IgD-negative memory B cell (primary cell): ENCODE measurements around the gene CNIH3. TPM values are rescaled to one million over a fixed set of nuclear protein-coding genes. Genes with fewer than 3 reads are reported as not detected.

Experiments
- H3K27ac Mint-ChIP-seq, 3 donors: one replicate each; pipeline ENCODE4 v1.8.0; 2020 to 2022; ENCODE audit warnings: mild to moderate bottlenecking in 3 of 3, mixed read lengths in 3 of 3, moderate library complexity in 1 of 3
- H3K27me3 Mint-ChIP-seq: one replicate; pipeline ENCODE4 v1.8.0; 2021; ENCODE audit warnings: mixed read lengths
- H3K36me3 Mint-ChIP-seq: one replicate; pipeline ENCODE4 v1.8.0; 2020; ENCODE audit warnings: mild to moderate bottlenecking, mixed read lengths
- H3K4me1 Mint-ChIP-seq, 3 donors: one replicate each; pipeline ENCODE4 v1.8.0; 2020 to 2022; ENCODE audit warnings: mixed read lengths in 3 of 3, mild to moderate bottlenecking in 1 of 3
- H3K4me3 Mint-ChIP-seq, 4 donors: one replicate each; pipeline ENCODE4 v1.8.0; 2020 to 2022; ENCODE audit warnings: mild to moderate bottlenecking in 4 of 4, mixed read lengths in 4 of 4, moderate library complexity in 3 of 4
- H3K9me3 Mint-ChIP-seq, 3 donors: one replicate each; pipeline ENCODE4 v1.8.0; 2020 to 2021; ENCODE audit warnings: mixed read lengths in 3 of 3, mild to moderate bottlenecking in 1 of 3
- polyA plus RNA-seq: library from polyadenylated mRNA; unstranded; fragments of 300-500 nt; fragmentation: Illumina TruSeq; gene quantifications from one replicate; pipeline ENCODE4 v1.2.3, GENCODE V29; 2021

Gene CNIH3
- polyA plus RNA-seq, 1 donor from 2014 or later: 3.2 TPM

- Mint-ChIP-seq H3K27me3 (peaks cover 16% of the 10 kb centered on the region), H3K4me3 (no peak overlapping the region), H3K27ac (peak overlapping the region in 1 of 3 donors; percentile 54), H3K9me3 (no peaks in the 10 kb centered on the region), H3K36me3 (no peaks in the 10 kb centered on the region), H3K4me1 (peaks cover 0 to 8% (median 1%) of the 10 kb centered on the region in 3 donors)
These were observed 123.3 kb downstream of the CNIH3 start for GRCh38 chr1:224739303-224739996.

DNA sequence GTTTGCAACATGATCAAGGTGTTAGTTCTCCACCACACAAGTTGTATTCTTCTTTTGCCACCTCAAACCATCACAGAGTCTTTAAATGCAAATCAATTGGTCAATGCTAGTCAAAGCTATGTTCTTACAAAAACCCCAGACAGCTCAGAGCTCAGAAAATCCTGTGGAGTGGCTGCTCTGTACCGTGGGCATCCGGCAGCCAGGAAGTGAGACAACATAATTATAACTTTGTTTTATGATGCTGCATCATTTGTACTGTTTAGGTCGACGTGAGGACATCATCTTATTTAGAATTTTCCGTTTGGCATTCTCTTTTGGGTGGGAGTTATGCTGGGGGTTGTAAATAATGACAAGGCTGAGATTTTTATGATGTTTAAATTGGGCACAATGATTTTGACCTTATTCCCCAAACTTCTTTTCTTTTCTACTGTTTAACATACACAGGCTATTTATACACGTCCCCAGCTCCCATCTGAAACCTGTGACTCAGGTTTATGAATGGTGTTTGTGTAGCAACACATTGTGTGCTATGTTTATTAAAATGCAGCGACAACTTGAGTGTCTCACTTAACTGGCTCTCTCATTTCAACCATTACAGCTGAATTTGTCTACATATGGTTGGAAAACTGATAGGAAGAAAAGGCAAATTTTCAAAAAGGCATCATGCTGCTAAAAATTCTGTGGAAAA is 124.0 kb downstream of the CNIH3 start:
- Mint-ChIP-seq H3K9me3 (no peaks in the 10 kb centered on the region), H3K4me3 (no peak overlapping the region), H3K36me3 (no peaks in the 10 kb centered on the region), H3K4me1 (peaks cover 0 to 7% (median 1%) of the 10 kb centered on the region in 3 donors), H3K27ac (peak overlapping the region in 1 of 3 donors; percentile 54), H3K27me3 (peaks cover 16% of the 10 kb centered on the region)

- Mint-ChIP-seq H3K4me3 (no peak overlapping the region), H3K4me1 (peaks cover 0 to 5% (median 1%) of the 10 kb centered on the region in 3 donors)
These were observed 124.6 kb downstream of the CNIH3 start for GRCh38 chr1:224740685-224741052.

DNA sequence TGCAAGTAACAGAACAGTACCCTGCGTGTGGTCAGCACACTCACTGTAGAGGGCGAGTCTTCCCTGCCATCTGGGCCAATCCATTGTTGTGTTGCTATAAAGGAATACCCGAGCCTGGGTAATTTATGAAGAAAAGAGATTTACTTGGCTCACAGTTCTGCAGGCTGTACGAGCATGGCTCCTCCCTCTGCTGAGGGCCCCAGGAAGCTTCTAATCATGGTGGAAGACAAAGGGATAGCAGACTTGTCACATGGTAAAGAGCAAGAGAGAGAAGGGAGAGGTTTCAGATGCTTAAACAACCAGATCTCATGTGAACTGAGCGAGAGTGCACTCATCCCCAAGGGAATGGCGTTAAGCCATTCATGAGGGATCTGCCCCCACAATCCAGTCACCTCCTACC is 126.2 kb downstream of the CNIH3 start:
- no peaks in the 10 kb centered on the region for H3K36me3 Mint-ChIP-seq
- peaks cover 13% of the 10 kb centered on the region for H3K27me3 Mint-ChIP-seq
- H3K27ac Mint-ChIP-seq: no peak overlapping the region
- H3K9me3 Mint-ChIP-seq: no peaks in the 10 kb centered on the region
- peaks cover 0 to 4% (median 1%) of the 10 kb centered on the region in 3 donors for H3K4me1 Mint-ChIP-seq
- H3K4me3 Mint-ChIP-seq: no peak overlapping the region

More at GRCh38 chr1:224740685-224741052, 124.6 kb downstream of the CNIH3 start:
- Mint-ChIP-seq H3K9me3 (no peaks in the 10 kb centered on the region), H3K27ac (no peak overlapping the region), H3K27me3 (peaks cover 16% of the 10 kb centered on the region), H3K36me3 (no peaks in the 10 kb centered on the region)

GRCh38 chr1:224743608-224744164 is 127.6 kb downstream of the CNIH3 start:
- H3K9me3 Mint-ChIP-seq: no peaks in the 10 kb centered on the region
- H3K4me1 Mint-ChIP-seq: peaks cover 0 to 3% (median 1%) of the 10 kb centered on the region in 3 donors
- peaks cover 11% of the 10 kb centered on the region for H3K27me3 Mint-ChIP-seq
- H3K27ac Mint-ChIP-seq: no peak overlapping the region
- no peaks in the 10 kb centered on the region for H3K36me3 Mint-ChIP-seq
- no peak overlapping the region for H3K4me3 Mint-ChIP-seq

DNA sequence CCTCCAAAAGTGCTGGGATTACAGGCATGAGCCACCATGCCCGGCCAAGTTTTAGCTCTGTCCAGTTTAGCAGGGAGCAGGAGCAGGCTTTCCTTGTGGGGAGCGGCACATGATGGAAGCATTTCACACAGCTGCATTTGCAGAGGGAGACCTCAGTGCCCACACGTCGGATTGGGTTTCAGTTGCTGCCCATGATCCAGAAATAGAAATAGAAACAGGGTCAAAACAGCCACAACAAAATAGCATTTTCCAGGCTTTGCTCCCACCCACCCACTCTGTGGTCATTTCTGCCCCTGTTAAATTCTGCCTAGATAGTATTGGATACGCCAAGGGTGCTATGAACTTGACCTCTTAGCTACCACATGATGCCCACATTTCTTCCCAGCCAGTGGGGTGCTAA is 128.4 kb downstream of the CNIH3 start:
- H3K27me3 Mint-ChIP-seq: peaks cover 9% of the 10 kb centered on the region
- H3K9me3 Mint-ChIP-seq: no peaks in the 10 kb centered on the region
- no peaks in the 10 kb centered on the region for H3K36me3 Mint-ChIP-seq
- H3K4me1 Mint-ChIP-seq: peaks cover 0 to 3% (median 1%) of the 10 kb centered on the region in 3 donors
- no peak overlapping the region for H3K27ac Mint-ChIP-seq
- H3K4me3 Mint-ChIP-seq: no peak overlapping the region

- Mint-ChIP-seq H3K27ac (peak overlapping the region in 1 of 3 donors; percentile 33), H3K4me1 (peaks cover 0 to 3% (median under 1%) of the 10 kb centered on the region in 3 donors), H3K27me3 (peaks cover 1% of the 10 kb centered on the region), H3K9me3 (peaks cover 0 to under 1% (median 0%) of the 10 kb centered on the region in 3 donors), H3K36me3 (no peaks in the 10 kb centered on the region), H3K4me3 (no peak overlapping the region)
These were observed 129.3 kb downstream of the CNIH3 start for GRCh38 chr1:224745394-224745793.

DNA sequence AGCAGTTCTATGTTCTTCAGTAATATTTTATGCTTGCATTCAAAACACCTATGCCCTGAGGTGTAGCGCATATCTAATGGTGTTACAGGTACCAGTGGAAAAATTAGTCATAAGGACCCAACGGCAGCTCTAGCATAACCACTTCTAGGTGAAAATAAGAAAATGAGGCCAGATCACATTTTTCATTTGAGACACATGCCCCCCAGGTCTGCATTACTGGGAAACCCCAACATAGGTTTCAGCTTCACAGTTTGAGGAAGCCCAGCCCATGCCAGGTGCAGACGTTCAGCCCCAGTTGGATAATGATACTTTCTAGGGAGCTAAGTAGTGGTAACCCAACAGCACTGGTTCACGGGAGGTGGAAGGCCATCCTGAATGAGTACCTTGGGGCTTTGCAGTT is 129.8 kb downstream of the CNIH3 start:
- H3K4me3 Mint-ChIP-seq: no peak overlapping the region
- H3K27ac Mint-ChIP-seq: no peak overlapping the region
- no peaks in the 10 kb centered on the region for H3K36me3 Mint-ChIP-seq
- H3K9me3 Mint-ChIP-seq: peaks cover 0 to 2% (median 0%) of the 10 kb centered on the region in 3 donors
- H3K27me3 Mint-ChIP-seq: peaks cover 3% of the 10 kb centered on the region
- H3K4me1 Mint-ChIP-seq: peaks cover 0 to 3% (median 0%) of the 10 kb centered on the region in 3 donors

DNA sequence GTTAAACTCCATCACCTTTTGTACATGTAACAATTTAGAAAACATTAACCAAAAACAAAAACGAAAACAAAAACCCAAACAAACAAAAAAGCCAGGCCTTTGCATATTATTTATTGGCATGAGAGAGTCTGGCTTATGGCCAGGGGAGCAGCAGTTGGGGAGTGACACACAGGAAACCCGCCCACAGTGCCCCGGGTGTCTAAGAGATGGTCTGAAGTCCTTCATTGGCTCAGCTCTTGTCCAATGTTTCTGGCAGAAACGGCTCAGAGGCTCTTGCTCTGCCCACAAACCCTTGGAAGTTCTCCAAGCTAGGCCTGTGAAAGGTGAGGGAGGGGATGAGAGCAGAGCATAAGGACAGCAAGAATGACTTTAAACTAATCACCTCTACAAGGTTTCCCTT is 131.5 kb downstream of the CNIH3 start:
- peaks cover 0 to 2% (median 0%) of the 10 kb centered on the region in 3 donors for H3K9me3 Mint-ChIP-seq
- no peak overlapping the region for H3K4me3 Mint-ChIP-seq
- no peaks in the 10 kb centered on the region for H3K36me3 Mint-ChIP-seq
- H3K4me1 Mint-ChIP-seq: peaks cover 0 to 3% (median 0%) of the 10 kb centered on the region in 3 donors
- H3K27me3 Mint-ChIP-seq: peaks cover 4% of the 10 kb centered on the region
- H3K27ac Mint-ChIP-seq: no peak overlapping the region

DNA sequence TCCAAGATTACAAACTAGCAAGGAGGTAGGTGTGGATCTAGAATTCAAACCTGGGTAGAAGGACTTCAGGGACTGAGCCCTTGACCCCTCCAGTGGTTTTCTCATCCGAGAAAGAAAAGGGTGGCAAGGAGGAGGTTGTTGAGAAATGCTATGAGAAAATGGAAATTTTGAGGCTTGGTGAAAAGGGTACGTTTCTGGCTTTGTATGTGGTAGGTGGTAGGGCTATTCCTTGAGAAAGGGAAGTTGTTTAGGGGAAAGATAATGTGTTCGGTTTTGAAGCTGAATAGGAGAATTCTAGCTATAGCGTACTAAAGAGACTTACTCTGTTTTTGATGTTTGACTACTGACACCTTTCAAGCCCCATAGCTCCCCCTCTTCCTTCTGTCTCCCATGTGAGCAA is 133.8 kb downstream of the CNIH3 start:
- peaks cover 0 to 3% (median 0%) of the 10 kb centered on the region in 3 donors for H3K4me1 Mint-ChIP-seq

DNA sequence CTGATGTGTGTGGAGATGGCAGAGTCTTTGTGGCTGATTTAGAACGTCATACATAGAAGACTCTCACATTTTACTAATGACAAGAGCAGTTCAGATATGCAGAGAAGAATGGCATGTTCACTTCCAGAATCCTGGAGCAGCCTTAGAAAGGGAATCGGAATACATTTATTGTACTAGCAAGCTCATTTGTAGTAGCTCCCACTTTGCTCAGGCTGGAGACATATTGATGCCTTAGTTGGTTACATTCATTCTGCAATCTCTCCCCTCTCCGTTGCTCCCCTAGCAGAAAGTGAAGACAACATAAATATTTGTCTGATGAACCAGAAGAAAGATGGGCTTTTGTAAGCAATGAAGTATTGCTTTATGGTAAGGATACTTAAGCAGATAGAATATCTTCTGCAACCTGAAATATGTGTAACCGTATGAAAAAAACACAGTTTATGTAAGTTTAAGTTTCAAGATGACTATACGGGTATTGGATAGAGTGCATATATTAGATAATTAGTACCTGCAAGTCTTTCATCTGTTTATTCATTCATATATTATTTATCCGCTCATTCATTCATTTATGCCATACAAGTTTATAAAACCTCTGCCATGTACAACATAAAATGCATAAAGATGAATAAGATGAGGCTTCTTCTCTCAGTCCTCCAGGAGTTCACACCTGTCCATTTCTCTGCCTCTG is 135.7 kb downstream of the CNIH3 start:
- no peaks in the 10 kb centered on the region for H3K4me1 Mint-ChIP-seq
- H3K27ac Mint-ChIP-seq: no peak overlapping the region
- peaks cover 12% of the 10 kb centered on the region for H3K27me3 Mint-ChIP-seq

More for the DNA sequence above, 133.8 kb downstream of the CNIH3 start:
- Mint-ChIP-seq H3K27me3 (peaks cover 10% of the 10 kb centered on the region), H3K9me3 (peaks cover 0 to 5% (median 2%) of the 10 kb centered on the region in 3 donors), H3K27ac (no peak overlapping the region), H3K4me3 (no peak overlapping the region), H3K36me3 (no peaks in the 10 kb centered on the region)

GRCh38 chr1:224753491-224753890 is 137.4 kb downstream of the CNIH3 start:
- peak overlapping the region in 1 of 3 donors; percentile 39 for H3K27ac Mint-ChIP-seq
- H3K4me3 Mint-ChIP-seq: no peak overlapping the region
- peaks cover 0 to 5% (median 4%) of the 10 kb centered on the region in 3 donors for H3K9me3 Mint-ChIP-seq
- H3K4me1 Mint-ChIP-seq: no peaks in the 10 kb centered on the region
- H3K36me3 Mint-ChIP-seq: no peaks in the 10 kb centered on the region
- peaks cover 12% of the 10 kb centered on the region for H3K27me3 Mint-ChIP-seq

More for the DNA sequence above, 135.7 kb downstream of the CNIH3 start:
- no peaks in the 10 kb centered on the region for H3K36me3 Mint-ChIP-seq
- no peak overlapping the region for H3K4me3 Mint-ChIP-seq
- H3K9me3 Mint-ChIP-seq: peaks cover 0 to 5% (median 4%) of the 10 kb centered on the region in 3 donors

- Mint-ChIP-seq H3K27ac (no peak overlapping the region), H3K36me3 (no peaks in the 10 kb centered on the region), H3K4me1 (no peaks in the 10 kb centered on the region), H3K27me3 (peaks cover 10% of the 10 kb centered on the region), H3K4me3 (no peak overlapping the region), H3K9me3 (peaks cover 5 to 12% (median 10%) of the 10 kb centered on the region in 3 donors)
These were observed 139.5 kb downstream of the CNIH3 start for GRCh38 chr1:224755586-224755985.

GRCh38 chr1:224757508-224757907 is 141.4 kb downstream of the CNIH3 start:
- Mint-ChIP-seq H3K9me3 (peaks cover 5 to 12% (median 10%) of the 10 kb centered on the region in 3 donors), H3K27me3 (peaks cover 12% of the 10 kb centered on the region), H3K4me1 (no peaks in the 10 kb centered on the region), H3K27ac (no peak overlapping the region), H3K36me3 (peaks cover under 1% of the 10 kb centered on the region), H3K4me3 (no peak overlapping the region)

- Mint-ChIP-seq H3K27ac (no peak overlapping the region), H3K4me1 (no peaks in the 10 kb centered on the region), H3K4me3 (no peak overlapping the region), H3K36me3 (peaks cover 1% of the 10 kb centered on the region), H3K9me3 (peaks cover 5 to 10% (median 8%) of the 10 kb centered on the region in 3 donors), H3K27me3 (peaks cover 5% of the 10 kb centered on the region)
These were observed 143.0 kb downstream of the CNIH3 start for GRCh38 chr1:224759135-224759534.
